ENCODE results near the gene CEMIP2.

The CEMIP2 gene

DNA sequence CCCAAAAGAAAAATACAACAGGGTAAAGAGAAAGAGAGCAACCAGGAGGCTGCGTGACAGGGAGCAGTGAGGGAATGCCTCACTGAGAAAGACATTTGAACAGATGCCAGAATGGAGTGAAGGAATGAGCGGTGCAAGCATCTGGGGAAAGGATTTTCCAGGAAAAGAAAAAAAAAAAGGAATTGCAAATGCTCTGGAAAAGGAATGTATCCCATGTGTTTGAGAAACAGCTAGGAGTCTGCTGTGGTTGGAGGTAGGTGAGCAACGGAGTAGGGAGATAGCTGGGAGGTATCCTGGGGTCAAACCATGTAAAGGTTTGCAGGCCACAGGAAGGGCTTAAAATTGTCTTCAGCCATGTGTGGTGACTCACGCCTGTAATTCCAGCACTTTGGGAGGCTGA is 23.6 kb upstream of the CEMIP2 start:
- TF ChIP-seq ZFX (IDR thresholded peaks at IDR 0.05): no peak
- no peak overlapping the region for H3K27ac ChIP-seq

DNA sequence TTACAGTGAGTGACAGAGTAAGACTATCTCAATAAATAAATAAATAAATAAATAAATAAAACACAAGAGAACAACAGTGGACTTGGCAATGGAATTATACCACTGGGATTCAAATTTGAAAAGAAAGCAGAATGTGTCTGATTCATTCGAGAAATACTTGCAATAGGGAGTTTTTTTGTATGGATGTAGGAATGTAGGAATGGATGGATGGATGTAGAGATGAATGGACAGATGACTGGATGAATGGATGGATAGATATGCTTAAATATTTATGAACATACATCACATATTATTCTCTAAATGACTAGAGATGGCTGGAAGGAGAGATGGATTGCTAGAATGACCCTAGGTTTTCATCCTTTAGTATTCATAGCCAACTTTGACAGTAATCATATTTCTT is 22.0 kb upstream of the CEMIP2 start:
- TF ChIP-seq, protein P1, sequence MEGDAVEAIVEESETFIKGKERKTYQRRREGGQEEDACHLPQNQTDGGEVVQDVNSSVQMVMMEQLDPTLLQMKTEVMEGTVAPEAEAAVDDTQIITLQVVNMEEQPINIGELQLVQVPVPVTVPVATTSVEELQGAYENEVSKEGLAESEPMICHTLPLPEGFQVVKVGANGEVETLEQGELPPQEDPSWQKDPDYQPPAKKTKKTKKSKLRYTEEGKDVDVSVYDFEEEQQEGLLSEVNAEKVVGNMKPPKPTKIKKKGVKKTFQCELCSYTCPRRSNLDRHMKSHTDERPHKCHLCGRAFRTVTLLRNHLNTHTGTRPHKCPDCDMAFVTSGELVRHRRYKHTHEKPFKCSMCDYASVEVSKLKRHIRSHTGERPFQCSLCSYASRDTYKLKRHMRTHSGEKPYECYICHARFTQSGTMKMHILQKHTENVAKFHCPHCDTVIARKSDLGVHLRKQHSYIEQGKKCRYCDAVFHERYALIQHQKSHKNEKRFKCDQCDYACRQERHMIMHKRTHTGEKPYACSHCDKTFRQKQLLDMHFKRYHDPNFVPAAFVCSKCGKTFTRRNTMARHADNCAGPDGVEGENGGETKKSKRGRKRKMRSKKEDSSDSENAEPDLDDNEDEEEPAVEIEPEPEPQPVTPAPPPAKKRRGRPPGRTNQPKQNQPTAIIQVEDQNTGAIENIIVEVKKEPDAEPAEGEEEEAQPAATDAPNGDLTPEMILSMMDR (conservative IDR thresholded peaks at IDR 0.05): no peak
- no peak for TF ChIP-seq ZFX (IDR thresholded peaks at IDR 0.05)
- no peak overlapping the region for H3K27ac ChIP-seq

- no peak overlapping the region for H3K27ac ChIP-seq
Measured at GRCh38 chr9:71783120-71783523, 14.8 kb upstream of the CEMIP2 start.

GRCh38 chr9:71781391-71781790 is 13.1 kb upstream of the CEMIP2 start:
- TF ChIP-seq ZFX (IDR thresholded peaks at IDR 0.05): no peak
- TF ChIP-seq, protein P1 (conservative IDR thresholded peaks at IDR 0.05): no peak
- no peak overlapping the region for H3K27ac ChIP-seq

More at GRCh38 chr9:71783120-71783523, 14.8 kb upstream of the CEMIP2 start:
- TF ChIP-seq ZFX (IDR thresholded peaks at IDR 0.05): no peak

- H3K27ac ChIP-seq: no peak overlapping the region
- TF ChIP-seq, protein P1 (conservative IDR thresholded peaks at IDR 0.05): no peak
- no peak for TF ChIP-seq ZFX (IDR thresholded peaks at IDR 0.05)
Measured at GRCh38 chr9:71780953-71781352, 12.6 kb upstream of the CEMIP2 start.

DNA sequence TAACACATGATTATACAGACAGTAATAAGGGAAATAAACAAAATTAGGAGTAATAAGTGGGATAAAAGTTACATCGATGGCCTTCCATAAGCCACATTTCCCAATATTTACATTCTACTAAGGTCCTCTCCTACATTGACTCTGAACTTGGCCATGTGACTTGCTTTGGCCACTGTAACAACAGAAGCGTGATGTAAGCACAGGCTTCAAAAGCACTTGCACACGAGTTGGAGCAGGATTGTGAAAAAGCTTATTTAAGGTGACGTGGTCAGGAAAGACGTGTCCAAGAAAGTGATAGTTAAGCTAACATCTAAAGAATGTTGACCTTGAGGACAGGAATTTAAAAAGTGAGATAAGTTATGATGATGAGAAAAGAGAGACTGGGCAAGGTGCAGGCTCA is 9.8 kb upstream of the CEMIP2 start:
- no peak overlapping the region for H3K27ac ChIP-seq
- no peak for TF ChIP-seq ZFX (IDR thresholded peaks at IDR 0.05)
- TF ChIP-seq, protein P1 (conservative IDR thresholded peaks at IDR 0.05): no peak

GRCh38 chr9:71774920-71775319 is 6.6 kb upstream of the CEMIP2 start:
- H3K27ac ChIP-seq: no peak overlapping the region
- no peak for TF ChIP-seq ZFX (IDR thresholded peaks at IDR 0.05)
- TF ChIP-seq, protein P1 (conservative IDR thresholded peaks at IDR 0.05): no peak

DNA sequence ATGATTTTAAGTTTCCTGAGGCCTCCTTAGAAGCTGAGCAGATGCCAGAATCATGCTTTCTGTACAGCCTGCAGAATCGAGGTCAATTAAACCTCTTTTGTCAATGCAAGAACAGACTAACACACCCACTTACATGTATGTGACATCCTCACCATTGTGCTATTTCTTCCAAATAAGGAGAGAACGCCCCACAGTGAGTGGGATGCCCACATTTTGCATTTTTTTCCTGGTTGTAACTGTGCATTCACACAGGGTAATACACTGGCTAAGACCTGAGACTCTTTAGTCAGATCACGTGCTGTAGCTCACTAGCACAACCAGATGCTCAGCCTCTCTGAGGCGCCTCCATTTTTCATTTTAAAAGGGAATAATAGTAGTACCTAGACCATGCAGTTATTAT is 4.4 kb upstream of the CEMIP2 start:
- no peak for TF ChIP-seq ZFX (IDR thresholded peaks at IDR 0.05)
- H3K27ac ChIP-seq: no peak overlapping the region

- TF ChIP-seq, protein P1 (conservative IDR thresholded peaks at IDR 0.05): no peak
- TF ChIP-seq ZFX (IDR thresholded peaks at IDR 0.05): no peak
- peak overlapping the region; percentile 89; the same call in 1 of the 2 replicates for H3K27ac ChIP-seq
Measured at GRCh38 chr9:71770170-71770569, 1.9 kb upstream of the CEMIP2 start.

All from C4-2B (cell line).